HG03196 (cell line): ENCODE measurements around the gene EML5.
"Not testable (repeated sequence)": the region's sequence is repeated elsewhere in the genome, so short reads cannot be mapped to it uniquely, and the experiment has no call there.

Experiments
- ATAC-seq: cut with Tn5 transposase; IDR thresholded peaks from one replicate; pipeline ENCODE4 v1.9.1; 2021; ENCODE audit not compliant: unreplicated experiment

Gene EML5

DNA sequence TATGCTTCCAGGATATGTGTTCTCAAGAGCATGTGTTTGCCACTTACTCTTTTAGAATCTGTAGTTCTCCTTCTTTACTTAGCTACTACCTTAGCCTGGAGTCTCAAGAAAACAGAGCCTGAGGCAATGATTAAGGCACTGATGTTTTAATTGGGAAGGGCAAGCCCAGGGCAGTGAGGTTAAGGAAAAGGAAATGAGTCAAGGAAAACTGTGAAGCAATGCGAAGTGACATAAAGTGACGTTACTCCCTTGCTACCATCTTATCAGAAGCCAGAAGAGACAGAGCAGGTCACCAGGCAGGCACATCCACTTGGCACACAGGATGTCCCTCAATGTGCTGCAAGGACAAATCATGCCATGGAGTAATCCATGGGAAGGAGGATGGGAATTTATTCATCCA lies 11.3 kb upstream of the EML5 start:
- ATAC-seq: no peak

DNA sequence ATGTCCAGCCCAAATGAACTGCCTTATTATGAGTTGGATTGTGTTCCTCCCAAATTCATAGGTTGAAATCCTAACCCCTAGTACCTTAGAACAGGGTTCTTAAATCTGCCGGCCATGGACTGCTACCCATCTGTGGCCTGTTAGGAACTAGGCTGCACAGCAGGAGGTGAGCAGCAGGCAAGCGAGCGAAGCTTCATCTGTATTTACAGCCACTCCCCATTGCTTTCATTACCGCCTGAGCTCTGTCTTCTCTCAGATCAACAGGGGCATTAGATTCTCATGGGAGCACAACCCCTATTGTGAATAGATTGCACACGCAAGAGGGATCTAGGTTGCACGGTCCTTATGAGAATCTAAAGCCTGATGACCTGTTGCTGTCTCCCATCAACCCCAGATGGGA lies 9.8 kb upstream of the EML5 start:
- ATAC-seq: no peak

DNA sequence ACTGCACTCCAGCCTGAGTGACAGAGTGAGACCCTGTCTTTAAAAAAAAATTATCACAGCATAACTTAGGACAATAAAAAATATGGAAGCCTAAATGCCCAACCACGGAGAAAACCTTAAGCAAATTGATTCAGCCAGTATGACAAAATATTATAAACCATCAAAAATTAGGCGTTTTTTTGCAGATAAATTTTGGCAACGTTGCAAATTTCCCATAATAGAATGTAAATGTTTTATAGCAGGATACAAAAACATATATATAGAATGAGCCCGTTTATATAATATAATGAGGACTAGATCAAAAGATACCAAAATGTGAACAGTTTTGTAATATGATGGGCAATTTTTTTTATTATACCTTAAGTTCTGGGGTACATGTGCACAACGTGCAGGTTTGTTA lies 6.8 kb upstream of the EML5 start:
- no peak for ATAC-seq

DNA sequence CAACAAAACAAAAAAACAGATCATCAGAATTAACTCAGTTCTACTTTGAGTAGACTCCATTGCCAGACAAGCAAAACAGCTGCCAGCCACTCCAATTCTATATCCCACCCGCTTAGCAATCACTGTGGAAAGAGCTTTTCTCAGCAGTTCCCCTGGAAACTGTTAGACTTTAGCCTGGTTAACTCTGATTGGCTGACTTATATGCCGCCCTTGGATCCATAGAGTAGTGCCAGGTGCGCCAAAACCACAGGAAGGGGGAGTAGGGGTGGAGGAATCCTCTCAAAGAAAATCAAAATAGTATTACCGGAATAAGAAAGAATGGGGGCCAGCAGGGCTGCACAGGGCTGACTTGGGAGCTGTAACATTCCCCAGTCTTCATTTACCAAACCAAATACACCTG lies 5.4 kb upstream of the EML5 start:
- ATAC-seq: no peak

DNA sequence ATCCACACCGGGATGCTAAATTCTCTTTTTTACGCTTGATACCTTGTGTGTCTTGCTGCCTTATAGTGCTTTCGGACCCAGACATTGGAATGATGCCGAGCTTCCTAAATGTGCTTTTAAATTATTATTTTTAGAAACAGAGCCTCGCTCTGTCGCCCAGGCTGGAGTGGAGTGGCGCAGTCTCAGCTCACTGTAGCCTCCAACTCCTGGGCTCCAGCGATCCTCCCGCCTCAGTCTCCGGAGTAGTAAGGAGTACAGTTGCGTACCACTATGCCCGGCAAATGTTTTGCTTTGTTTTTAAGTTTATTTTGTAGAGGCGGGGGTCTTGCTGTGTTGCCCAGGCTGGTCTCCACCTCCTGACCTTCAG lies 489 bp upstream of the EML5 start:
- no peak for ATAC-seq

DNA sequence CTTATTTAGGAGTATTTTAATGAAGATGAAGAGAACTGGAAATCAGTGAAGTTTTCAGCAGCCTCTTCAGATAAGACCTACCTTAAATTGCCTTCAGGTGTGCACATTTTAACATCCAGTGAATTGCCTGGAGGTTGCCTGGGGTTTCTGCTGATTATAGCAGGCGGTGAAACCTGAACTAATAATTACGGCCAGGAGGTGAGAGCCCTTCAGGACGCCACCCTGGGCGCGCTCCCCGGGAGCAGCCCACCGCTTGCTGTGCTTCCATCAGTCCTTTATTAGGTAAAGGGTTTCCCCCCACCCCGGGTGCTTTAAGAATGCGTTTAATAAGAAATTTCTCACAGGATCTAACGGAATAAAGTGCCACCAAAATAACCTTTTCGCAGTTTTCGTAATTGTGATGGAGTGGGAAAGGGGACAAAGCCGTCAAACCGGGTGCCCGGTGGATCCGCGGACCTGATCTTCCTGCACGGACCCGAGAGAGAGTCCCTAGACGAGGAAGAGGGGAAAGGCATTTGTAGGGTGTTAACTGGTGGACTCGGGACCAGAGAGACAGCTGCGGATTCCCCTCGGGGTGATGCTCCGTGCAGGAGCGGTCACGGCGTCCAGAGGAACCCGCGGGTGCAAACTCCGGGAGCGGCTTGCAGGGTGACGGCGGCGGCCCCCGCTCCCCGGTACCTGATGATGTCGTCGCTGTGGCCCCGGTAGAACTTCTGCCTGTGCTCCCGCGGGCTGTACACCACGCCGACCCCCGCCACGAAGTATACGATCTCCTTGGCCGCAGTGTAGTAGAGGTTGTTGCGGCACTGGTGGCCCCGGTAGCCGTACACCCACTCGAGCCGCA lies 902 bp downstream of the EML5 start:
- ATAC-seq: peak; percentile 8

DNA sequence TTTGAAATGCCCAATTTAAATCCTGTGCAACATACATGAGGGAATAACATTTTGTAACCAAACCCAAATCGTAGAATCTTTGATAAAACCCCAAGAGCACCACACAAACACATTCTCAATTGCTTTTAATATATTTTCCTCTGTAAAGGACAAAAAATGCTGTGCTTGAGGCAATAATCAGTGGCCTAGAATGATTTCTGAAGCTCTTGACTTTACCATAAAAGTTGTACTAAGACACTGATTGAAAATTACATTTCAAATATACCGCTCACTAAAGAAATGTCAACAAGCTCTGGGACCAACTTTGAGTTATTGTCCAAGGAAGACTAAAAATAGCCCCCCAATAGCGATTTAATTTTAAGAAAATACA lies 1.5 kb downstream of the EML5 start:
- no peak for ATAC-seq

DNA sequence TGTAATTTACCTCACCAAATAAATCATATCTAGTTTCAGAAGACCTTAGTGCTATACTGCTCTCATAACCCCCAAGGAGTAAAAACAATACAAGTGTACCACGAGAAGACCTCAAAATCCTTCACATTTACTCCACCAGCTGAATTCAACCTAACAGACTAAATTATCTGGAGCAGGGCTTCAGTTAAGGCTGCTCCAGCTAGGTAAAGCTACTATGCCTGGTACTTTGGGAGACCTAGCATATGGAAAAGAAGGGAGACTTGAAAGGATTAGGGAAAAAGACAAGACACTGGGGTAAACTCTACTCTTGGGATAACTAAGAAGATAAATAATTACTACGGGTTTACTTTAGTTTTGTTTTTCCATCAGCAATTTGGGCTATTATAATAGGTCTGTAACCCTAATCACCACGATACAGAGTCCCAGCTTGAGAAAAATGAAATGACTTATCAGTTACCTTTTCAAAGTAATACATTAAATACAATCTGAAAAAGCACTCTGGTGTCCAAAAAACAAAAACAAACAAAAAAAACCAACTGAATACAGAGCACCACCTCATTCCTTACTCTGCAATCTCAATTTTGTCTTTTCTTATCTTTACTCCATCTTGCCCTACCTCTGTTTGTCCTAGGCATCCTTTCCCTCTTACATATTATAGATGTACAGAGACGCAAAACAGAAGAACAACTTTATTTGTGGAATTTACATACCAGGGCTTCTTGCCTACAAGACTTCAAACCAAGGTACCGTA lies 2.1 kb downstream of the EML5 start:
- no peak for ATAC-seq

DNA sequence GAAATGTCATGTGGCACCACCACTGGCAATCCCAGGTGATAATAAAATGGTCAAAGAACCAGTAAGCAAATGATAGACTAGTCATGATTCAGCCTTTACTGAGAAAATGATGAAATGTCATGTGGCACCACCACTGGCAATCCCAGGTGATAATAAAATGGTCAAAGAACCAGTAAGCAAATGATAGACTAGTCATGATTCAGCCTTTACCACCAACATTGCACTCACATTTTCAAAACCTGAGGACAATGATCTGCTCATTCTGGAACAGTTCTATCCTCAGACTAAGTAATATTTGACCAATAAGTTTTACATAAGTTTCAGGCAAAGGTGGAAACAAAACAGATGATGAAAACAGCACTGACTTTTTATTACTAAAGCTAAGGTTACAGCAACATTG lies 3.2 kb downstream of the EML5 start:
- ATAC-seq: not testable (repeated sequence)

DNA sequence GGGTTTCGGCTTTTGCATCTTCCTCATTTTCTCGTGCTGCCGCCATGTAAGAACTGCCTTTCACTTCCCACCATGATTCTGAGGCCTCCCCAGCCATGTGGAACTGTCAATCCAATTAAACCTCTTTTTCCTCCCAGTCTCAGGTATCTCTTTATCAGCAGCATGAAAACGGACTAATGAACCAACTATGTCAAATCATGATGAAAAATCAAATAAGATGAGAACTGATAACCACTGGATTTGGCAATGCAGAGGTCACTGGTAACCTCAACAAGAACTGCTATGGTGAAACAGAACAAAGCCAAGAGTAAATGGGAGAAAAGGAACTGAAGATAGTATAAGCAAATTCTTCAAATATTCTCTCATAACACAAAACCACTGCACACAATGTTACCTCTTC lies 6.0 kb downstream of the EML5 start:
- no peak for ATAC-seq

DNA sequence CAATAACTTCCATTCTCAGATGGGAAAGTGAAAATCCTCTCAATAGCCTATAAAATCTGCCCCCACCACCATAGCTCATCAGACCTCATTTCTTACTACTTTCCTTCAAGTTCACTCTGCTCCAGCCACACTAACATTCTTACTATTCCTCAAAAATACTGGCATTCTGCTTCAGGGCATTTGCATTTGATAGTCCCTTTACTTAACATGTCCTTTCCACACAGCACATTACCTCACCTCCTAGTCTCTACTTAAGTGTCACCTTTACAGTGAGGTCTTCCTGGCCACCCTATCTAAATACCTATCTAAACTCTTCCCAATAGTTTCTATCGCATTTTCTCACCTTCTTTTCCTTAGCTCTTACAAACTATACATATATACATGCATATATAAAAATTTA lies 6.8 kb downstream of the EML5 start:
- no peak for ATAC-seq

DNA sequence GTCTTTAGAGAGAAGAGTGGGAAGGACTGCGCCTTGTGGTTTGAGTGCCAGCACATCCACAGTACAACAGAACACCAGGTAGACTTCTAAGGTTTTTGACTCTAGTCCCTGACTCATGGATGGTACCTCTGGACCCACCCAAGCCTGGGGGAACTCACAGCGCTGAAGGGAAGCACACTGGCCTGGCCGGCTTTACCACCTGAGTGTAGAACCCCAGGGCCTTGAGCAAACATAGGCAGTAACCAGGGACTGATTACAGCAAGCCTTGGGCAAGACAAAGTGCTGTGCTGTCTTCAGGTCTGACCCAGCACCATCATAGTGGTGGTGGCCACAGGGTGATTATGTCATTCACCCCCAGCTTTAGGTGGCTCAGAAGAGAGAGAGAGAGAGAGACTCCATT lies 17.2 kb downstream of the EML5 start:
- ATAC-seq: no peak

DNA sequence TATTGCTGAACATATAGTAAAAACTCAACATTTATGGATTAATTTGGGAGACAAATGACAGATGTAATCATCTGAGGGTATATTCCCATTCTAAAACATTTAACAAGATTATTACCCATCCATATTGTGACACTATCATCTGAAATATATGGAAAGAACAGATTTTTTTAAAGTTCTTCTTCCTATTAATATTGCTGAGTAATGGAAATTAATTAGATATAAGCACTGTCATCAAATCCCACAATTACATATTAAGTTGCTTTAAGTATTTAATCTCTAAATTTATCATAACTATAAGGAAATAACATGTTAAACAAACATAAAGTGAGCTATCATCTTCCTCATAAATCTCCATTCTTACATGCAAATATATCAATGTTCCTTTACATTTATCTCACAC lies 22.0 kb downstream of the EML5 start:
- no peak for ATAC-seq

DNA sequence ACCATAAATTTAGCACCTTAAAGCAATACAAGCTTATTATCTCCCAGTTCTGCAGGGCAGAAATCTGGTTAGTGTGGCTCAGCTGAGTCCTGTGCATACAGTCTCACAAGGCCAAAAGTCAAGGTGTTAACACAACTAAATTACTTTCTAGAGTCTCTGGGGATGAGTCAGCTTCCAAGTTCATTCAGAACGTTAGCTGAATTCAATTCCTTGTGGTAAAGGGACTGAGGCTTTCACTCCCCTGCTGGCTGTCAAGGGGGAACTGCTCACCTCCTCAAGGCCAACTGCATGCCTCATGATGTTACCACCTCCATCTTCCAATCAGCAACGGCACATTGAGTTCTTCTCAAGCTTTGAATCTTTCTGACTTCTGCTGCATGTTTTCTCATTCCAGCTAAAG lies 27.6 kb downstream of the EML5 start:
- ATAC-seq: no peak

DNA sequence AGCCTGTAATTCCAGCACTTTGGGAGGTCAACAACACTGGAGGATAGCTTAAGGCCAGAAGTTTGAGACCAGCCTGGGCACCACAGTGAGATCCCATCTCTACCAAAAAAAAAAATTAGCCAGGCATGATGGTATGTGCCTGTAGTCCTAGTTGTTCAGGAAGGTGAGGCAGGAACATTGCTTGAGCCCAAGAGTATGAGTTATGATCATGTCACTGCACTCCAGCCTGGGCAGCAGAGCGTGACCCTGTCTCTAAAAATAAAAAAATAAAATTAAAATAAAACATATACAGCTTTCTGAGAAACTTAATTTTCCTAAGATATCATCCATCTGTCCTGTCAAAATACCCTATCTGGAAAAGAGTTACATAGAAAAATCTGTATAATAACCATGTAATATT lies 38.9 kb downstream of the EML5 start:
- ATAC-seq: no peak

DNA sequence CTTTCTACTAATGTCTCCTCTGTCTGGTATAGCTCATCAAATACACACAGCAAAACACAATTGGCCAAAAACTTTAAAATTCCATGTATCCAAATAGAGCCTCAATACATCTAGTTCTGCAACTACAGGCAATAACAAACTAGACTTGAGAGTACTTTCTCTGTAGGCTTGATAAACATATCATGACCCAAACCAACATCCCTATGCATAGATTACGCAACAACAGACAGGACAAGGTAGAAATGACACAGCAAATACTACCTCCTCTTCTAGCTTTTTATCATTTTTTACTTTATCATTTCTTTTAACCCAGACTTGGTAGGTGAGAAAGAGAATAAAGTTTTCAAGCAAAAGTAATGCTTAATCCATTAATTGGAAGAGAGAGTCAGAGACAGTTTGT lies 41.8 kb downstream of the EML5 start:
- no peak for ATAC-seq

DNA sequence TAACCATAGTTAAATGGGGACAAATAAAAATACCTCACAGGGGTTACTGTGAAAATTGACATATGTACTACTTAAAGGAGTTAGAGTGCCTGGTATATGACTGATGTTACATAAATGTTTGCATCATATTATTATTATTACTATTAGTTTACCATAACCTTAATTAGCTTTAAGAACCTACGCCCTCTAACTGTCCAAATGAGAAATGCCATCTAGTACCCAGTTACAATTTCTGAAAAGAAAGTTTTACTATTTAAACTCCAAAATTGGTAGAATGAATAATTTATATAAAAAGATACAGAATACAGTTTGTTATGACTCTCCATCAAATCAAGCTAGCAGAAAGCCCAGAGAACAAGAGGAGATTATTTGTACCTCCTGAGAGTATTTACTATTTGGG lies 42.3 kb downstream of the EML5 start:
- ATAC-seq: no peak

DNA sequence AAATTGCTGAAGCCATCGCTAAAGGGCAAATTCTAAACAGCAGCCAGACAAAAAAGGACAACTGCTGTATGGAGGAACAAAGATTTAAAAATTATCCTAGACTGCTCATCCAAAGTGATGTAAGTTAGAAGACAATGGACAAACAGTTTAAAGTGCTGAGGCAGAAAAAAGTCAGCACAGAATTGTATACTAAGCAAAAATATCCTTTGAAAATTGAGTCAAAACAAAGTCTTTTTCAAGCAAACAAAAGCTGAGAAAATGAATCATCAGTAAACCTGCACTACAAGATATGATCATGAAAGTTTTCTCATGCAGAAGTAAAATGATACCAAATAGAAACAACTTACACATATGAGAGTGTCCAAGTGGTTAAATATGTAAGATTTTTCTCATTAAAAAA lies 43.6 kb downstream of the EML5 start:
- no peak for ATAC-seq

DNA sequence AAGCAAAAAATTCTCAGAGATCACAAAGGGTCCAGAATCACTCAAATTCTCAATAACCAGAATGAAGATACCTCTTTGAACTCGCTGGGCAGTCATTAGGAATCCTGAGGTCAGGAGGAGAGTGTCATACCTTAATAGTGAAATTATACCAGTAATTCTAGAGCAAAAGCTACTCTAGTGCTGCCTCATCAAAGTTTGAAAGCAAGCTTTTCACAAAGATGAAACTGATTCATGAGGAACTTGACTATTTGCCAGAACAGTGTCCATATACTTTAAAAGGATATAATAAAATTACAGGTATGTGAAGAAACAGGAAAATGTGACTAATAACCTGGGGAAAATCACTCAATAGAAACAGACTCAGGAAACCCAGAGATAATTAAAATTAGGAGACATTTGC lies 44.5 kb downstream of the EML5 start:
- ATAC-seq: no peak

DNA sequence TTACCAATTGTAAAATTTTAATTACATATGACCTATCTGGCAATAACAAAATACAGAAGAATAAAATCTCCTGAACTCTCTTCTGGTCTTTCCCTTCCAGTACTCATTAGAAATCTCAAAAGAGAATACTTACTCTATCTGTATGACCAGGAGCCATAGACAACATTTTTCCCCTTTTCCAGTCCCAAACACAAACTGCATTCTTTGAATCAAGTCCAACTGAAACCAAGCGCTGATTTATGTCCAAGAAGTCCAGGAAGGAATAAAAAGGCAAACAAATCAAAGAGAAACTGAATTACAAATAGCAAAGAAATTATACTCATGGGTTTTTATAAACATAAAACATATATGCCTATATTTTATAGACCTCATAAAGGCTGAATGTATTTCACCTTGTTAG lies 46.7 kb downstream of the EML5 start:
- ATAC-seq: no peak

DNA sequence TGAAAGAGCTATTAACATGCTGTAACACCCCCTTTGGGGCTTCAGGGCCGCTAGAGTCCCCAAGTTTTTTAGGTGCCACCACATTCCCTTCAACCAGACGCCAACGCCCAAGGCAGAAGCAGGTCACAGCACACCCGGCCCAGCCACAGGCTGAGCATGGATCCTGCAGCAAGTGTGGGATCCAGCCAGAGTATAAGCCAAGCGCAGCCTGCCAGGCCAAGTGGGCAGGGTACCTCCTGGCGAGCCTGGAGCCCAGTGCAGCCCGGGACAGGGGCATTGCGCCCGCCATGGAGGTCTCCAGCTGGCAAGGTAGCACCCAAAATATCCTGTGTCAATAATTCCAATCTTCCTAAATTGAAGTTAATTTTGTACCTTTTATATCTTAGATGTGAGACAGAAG lies 55.5 kb downstream of the EML5 start:
- no peak for ATAC-seq

DNA sequence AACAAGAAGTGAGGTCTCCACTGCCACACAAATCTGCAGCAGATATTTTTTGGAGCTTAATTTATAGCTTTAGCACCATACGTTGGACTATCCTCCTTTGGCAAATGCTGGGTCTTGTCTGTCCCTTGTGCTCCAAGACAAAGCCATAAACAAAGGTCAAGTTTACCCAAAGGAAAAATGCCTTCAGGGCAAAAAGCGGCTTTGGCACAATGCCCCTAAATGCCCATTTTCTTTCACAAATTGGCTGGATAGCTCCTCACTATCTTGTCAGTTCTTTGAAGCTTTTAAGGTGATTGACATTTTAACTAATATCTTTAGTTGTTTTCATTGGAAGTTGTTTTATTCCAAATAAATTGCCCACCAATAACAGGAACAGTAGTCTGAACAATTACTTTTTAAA lies 59.6 kb downstream of the EML5 start:
- ATAC-seq: no peak

DNA sequence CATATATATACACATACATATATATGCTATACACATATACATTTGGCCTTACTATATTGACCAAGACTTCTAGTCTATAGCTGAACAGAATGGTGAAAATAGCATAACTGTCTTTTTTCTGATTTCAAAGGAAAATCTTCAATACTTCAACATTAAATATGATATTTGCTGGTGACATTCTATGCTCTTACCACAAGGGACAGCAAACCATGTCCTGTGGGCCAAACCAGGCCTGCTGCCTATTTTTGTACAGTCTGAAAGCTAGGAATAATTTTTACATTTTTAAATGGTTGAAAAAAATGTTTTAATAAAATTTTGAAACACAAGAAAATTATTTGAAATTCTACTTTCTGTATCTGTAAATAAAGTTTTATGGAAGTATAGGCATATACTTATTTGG lies 63.6 kb downstream of the EML5 start:
- ATAC-seq: no peak
